DMS153 treated with DMSO at 0.1 percent for 48 hours (cell line): ENCODE data around the gene NIPAL3.
"Not testable (repeated sequence)": the region's sequence is repeated elsewhere in the genome, so short reads cannot be mapped to it uniquely, and the experiment has no call there.

Experiments used
- DNase-seq: peaks from one replicate; lab custom pipeline; 2025; ENCODE audit not compliant: unreplicated experiment; lab: John Stamatoyannopoulos, UW

NIPAL3 gene

DNA sequence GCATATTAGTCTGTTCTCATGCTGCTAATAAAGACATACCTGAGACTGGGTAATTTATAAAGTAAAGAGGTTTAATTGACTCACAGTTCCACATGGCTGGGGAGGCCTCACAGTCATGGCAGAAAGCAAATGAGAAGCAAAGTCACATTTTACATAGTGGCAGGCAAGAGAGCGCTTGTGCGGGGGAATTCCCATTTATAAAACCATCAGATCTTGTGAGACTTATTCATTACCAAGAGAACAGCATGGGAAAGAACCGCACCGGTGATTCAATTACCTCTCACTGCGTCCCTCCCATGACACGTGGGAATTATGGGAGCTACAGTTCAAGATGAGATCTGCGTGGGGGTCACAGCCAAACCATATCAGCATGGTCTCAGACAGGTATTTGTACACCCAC, 72.6 kb downstream of the NIPAL3 start:
- not testable (repeated sequence) for DNase-seq

DNA sequence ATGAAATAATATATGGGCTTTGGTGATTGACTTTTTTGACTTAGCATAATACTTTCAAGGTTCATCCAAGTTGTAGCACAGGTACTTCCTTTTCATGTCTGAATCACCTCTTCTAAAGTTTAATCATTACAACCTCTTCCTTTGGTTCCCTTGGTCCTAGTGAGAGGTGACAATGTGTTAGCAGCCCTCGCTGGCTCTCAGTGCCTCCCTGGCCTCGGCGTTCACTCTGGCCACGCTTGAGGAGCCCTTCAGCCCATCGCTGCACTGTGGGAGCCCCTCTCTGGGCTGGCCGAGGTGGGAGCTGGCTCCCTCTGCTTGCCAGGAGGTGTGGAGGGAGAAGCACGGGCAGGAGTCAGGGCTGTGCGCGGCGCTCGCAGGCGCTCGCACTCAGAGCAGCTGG, 74.1 kb downstream of the NIPAL3 start:
- no peak for DNase-seq

DNA sequence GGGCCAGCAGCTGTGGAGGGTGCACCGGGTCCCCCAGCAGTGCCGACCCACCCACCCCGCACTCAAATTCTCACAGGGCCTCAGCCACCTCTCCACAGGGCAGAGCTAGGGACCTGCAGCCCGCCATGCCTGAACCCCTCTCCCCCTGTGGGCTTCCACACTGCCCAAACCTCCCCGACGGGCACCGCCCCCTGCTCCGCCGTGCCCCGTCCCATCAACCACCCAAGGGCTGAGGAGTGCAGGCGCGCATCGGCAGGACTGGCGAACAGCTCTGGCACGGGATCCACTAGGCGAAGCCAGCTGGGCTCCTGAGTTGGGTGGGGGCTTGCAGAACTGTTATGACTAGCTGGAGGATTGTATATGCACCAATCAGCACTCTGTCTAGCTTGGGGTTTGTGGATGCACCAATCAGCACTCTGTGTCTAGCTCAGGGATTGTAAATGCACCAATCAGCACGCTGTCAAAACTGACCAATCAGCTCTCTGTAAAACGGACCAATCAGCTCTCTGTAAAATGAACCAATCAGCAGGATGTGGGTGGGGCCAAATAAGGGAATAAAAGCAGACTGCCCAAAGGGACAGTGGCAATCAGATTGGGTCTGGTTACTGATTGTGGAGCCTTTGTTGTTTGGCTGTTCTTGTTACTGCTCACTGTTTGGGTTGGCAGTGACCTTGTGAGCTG, 74.6 kb downstream of the NIPAL3 start:
- no peak for DNase-seq

DNA sequence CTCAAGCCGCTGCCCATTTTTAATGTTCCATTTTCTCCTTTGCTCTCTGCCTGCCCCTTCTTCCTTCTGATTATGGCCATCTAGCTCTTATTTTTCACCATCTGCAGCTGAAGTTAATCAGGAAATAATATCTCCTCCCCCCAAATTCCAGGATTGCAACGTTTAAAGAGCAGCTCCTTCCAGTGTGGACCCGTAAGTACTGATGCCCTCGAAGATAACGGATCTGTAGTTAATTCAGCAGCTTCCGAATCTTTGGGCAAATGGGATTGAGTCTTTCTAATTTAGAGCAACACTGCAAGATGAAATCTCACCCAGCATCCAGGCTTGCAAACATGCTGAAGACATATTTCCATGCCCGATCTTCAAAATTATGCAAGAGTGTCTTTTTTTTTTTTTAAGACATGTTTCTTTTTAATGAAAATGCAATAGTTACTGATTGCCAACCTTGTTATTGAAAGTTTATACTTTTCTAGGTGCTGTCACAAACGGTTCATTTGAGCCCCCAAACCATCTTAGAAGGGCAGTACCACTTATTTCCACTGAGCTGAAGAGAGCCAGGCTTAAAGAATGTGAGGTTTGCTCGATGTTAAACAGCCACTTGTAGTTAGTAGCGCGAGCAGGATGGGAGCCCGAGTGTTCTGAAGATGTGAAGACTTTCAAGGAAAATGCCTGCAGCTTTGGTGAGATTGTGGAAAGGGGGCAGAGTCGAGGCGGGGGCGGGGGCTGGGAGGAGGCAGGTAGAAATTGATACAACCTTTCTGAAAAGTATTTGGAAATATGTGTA, 76.2 kb downstream of the NIPAL3 start:
- DNase-seq, result no peak

DNA sequence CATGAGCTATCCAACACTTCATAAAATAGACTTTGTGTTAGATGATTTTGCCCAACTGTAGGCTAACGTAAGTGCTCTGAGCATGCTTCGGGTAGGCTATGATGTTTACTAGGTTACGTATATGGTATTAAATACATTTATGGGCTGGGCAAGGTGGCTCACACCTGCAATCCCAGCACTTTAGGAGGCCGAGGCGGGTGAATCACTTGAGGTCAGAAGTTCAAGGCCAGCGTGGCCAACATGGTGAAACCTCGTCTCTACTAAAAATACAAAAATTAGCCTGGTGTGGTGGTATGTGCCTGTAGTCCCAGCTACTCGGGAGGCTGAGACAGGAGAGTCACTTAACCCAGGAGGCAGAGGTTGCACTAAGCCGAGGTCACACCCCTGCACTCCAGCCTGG, 77.3 kb downstream of the NIPAL3 start:
- DNase-seq, result not testable (repeated sequence)

DNA sequence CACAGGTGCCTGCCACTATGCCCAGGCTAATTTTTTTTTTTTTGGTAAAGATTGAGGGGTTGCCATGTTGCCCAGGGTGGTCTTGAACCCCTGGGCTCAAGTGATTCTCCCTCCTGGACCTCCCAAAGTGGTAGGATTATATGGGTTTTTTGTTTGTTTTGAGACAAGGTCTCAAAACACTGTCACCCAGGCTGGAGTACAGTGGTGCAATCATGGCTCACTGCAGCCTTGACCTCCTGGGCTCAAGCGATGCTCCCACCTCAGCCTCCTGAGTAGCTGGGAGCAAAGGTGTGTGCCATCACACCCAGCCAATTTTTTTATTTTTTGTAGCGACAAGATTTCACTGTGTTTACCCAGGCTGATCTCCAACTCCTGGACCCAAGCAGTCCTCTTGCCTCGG, 78.2 kb downstream of the NIPAL3 start:
- no peak for DNase-seq

DNA sequence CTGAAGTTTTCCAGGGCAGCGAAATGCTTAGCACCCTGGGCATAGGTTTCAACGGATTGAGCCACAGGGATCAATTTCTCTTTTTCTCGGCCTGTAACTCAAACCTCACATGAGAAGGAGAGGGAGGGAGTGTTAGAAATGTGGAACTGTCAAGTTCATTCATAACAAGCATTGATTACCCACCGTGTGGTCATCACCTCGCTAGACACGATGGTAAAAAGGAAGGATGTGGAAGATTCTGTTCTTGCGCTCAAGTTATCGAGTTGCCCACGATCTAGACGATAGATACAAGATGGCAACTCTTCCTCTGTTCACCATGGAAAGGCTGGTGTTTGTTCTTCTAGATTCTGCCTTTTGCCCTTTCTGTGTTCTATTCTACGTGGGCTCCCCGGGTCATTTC, 83.0 kb downstream of the NIPAL3 start:
- DNase-seq, result no peak

DNA sequence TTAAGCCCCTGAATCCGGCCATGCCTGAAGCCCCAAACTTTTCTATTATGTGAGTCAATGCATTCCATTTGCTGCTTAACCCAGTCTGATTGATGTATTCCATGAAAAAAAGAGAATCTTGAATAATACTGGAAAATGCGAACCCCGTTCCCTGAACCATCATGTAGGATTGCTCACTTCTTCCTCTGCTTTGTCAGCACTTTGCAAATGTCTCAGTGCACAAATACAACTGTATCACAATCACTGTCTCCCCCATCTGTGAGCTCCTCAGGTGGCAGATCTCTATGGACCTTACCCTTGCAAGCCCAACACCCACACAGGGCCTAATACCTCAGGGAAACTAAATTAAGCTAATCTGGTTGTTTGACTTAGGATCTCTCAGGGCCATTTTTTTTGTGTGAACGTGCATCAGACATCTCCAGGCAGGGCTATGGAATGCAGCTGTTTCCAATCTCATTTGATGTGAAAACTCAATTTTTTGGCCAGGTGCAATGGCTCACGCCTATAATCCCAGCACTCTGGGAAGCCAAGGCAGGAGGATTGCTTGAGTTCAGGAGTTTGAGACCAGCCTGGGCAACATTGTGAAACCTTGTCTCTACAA, 84.9 kb downstream of the NIPAL3 start:
- DNase-seq, result no peak

DNA sequence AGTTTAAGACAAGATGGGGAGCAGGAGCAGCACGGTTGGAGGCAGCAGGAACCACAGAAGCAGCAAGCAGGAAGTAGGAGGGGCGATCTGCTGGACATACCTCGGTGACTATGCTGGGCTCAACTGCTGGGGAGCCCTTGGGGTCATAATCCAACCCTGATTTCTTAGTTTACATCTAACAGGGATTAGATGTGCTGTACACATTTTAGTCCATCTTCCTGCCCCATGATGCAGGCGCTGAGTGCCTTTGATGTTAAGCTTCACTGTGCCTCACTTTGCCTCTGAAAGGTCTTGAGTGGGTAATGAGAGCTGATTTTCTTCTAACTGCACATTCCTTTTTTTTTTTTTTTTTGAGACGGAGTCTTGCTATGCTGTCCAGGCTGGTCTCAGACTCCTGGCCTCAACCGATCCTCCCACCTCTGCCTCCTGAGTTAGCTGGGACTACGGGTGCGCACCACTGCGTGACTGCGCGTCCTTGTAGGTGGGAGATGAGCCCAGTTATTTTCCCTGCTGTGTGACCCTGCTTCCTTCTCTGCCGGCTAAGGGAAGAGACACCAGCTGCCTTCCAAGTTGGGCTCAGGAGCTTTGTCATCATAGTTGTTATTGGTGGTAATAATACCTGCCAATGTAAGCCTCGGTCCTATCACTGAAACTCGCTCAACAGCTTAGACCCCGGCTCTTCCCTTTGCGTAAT, 85.9 kb downstream of the NIPAL3 start:
- DNase-seq, result no peak

DNA sequence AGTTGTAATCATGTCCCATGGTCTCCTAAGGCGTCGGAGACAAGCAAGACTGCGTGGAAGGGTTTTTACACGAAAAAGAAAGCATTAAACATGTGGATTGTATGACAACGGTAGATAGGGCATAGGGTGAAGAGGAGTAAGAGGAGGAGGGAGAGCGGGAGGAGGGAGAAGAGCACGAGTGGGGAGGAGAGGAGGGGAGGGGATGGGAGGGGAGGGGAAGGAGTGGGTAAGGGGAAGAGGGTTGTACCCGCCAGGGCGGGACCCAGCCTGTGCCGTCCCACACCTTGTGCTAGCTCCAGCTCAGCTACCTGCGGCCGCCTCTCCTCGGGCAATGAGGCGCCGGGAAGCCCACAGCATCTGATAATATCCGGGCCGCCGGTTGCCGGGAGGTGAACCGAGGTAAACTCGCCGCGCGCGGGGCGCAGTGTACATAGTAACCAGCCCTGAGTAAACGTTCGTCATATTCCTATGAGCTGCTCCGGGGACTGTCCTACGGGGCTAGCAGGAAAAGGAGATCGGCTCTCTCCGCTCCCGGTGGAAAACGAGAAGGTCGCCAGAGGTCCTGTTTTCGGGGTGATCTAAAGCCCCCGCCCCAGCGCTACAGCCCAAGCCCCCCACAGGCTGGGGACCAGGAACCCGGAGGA, 86.6 kb downstream of the NIPAL3 start:
- DNase-seq, result peak; percentile 57

DNA sequence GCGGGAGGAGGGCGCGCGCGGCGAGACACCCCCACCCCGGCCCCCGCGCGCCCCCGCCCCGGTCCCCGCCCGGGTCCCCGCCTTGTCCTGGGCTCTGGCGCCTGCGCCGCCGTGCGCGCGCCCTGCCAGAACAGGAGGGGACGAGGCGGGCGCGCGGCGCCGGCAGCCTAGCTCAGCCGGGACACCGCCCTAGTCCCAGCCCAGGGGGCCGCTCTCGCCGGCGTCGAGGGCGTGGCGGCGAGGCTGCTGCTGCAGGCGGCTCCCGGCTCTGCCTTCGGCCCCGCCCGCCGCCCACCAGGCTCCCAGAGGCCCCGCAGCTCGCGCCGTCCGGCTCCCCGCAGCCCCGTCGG, 87.1 kb downstream of the NIPAL3 start, which contains the start of gene RCAN3:
RCAN3 (plus strand) TSS at position 128 of the 350 bp plus-strand sequence. CDS start 11,537 bp downstream, outside the sequence.
- peak; percentile 76 for DNase-seq

DNA sequence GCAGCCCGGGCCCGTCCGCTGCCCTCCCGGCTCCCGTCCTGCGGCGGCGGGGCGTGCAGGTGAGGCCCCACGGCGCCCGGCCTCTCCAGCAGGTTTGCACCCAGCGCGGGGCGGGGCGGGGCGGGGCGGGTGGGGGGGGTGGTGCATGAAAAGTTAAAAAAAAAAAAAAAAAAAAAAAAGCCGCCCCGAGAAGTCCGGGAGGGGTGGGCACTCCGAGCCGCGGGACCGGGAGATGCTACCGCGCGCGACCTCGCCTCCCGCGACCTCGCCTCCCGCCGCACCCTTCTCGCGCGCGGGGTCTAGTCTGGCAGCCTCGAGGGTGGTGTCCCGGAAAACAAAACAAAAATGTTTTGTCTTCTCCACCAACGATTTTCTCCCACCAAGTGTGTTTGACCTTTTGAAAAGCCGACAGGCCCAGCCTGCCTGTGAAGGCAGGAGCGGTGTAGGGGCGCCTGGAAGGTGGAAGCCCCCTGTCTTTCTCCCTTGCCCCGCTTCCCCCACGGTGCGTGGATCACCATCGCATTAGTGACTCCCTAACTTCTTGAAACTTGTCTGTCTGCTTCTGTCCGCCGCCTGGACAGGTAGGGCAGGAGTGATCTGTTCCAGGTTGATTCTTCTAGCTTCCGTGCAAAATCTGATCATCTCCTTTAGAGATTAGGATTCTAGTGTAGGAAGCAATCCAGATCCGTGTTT, 87.6 kb downstream of the NIPAL3 start:
- DNase-seq, result no peak

DNA sequence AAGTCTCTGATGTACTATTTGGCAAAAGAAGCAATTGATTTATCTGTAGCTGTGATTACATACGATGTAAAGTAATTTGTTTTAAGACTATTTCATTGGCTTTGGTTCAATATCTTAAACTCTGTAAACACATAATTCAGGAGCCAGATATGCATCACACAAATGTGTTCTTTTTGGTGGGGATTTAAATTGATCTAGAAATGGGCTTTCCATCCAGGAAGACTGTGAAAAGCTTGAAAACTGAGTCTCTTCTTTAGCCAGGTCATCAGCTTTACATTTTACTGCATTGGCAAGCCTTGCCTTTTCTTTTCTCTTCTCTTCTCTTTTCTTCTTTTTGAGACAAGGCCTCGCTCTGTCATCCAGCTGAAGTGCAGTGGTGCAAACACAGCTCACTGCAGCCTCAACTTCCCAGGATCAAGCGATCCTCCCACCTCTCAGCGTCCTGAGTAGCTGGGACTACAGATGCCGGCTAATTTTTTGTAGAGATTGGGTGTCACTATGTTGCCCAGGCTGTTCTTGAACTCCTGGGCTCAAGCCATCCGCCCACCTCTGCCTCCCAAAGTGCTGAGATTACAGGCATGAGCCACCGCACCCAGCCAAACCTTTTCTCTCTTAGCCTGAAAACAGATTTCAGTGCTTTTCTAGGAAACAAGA, 88.4 kb downstream of the NIPAL3 start:
- no peak for DNase-seq

DNA sequence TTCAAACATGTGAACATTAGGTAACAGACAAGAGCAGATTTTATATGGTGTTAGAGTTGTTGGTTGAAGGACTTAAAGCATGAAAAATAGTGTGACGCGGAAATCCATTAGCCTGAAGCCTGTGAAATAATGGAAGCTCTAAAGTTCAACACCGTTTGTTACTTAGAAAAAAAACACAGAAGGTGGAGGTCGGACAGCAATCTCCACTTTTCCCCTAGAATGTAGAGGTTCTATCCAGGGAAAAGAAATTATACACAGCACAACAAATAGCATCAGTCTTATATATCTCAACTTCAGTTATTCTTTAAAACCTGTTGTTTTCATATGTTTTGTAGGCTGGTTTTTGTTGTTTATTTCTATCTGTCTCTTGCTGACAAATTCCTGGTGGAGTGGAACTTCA, 89.0 kb downstream of the NIPAL3 start:
- no peak for DNase-seq

DNA sequence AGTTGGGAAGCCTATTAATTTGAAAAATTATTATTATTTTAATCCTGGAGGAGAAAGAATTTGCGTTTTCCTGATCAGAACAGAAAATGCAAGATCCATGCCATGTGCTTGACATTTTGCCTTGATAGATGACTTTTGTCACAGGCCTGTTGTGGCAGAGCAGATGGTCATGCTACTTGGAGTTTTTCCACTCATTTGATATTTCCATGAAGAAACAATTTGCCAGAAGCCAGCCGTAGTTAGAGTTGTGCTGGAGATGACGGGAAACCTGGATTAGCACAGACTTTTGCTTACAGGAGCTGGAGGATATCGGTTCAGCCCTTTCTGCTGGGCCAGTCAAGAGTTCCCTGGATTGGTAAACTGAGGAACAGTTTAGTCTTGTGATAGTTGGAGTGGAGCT, 90.2 kb downstream of the NIPAL3 start:
- no peak for DNase-seq

DNA sequence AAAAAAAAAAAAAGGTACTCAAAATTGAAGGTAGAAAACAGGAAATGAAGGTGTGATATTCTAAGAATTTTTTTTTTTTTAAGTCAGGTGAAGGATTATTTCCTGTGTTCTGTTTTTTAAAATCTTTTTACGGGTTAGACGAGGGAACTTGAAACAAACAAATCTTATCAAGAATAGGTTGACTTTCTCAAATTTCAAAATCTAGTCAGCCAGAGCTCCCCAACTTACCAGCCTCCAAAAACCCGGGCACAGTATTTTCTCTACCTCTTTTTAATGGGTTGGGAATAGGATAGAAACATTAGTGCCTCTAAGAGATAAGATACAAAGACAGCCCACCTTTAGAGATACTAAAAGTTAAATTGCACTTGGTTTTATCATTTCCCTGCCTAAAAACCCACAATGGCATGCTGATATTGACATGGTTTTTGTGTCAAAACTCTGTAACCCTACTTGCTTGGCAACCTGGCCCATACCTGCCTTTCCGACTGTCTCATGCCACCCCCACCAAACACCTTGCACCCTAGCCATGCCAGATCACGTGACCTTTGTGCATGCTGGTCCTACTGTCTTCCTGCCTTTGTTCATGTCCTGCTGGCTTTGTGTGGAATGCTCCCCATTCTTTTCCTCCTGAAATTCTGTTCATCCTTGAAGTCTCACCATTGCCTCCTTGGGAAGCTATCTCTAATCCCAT, 91.2 kb downstream of the NIPAL3 start:
- DNase-seq, result no peak

DNA sequence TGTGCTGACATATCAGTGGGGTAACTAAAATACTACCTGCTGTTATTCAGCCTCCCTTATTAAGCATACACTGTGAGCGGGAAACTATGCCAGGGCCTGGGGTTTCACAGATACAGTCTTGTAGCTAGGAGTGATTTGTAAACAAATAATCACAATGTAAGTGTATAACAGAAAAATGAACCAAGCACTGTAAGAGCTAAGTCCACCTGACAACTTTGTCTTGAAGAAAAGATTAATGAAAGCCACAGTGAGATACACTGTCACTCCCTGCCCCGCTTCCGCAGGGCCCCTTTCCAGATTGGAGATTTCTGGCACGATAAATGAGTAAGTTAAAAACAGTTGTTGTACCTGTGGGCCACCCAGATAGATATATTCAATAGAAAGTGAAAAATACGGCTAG, 91.8 kb downstream of the NIPAL3 start:
- DNase-seq, result no peak

DNA sequence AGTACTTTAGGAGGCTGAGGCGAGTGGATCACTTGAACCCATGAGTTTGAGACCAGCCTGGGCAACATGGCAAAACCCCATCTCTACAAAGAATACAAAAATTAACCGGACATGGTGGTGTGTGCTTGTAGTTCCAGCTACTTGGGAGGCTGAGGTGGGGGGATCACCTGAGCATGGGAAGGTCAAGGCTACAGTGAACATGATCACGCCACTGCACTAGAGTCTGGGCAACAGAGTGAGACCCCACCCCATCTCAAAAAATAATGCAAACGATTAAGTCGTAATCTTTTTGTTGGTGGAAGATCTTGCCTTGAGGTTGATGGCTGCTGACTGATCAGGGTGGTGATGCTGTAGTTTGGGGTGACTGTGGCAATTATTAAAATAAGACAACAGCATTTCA, 93.3 kb downstream of the NIPAL3 start:
- DNase-seq, result no peak

DNA sequence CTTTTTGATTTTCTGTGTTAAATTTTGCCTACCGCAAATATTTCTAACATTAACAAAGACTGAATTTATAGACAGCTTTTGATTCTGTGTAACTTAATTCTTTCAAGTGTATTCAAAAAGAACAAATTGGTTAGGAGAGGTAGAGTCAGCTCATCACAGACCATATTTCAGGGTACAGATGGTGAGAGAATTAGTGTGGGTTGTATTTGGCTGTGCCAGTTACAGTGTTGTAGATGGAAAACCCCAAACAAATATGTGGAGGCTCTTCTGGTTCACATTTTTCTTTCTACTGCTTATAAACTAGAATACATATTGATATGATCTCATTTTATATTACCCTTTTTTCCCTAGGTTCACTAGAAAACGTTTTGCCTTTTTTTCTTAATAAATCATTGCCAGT, 98.1 kb downstream of the NIPAL3 start:
- no peak for DNase-seq

DNA sequence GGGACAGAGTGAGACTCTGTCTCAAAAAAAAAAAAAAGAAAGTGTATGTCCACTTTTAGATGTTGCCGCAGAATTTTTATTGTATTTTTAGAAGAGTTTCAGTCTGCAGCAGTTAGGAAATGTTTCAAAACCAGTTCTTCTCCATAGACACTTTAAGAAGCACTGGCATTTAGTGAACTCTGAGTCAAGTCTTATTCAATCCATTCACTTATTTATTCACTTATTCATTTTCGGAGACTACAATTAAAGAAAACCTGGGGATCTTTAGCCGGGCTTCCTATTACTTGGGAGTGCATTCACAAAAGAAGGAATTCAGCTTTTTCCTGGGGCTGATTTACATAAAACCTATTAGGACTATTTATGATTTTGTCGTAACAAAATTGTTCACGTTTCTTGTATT, 99.3 kb downstream of the NIPAL3 start:
- DNase-seq, result no peak
